Lower leg skin (tissue), 4 donors: ENCODE data around the gene CD34. TPM values are rescaled to one million over a fixed set of nuclear protein-coding genes. Genes with fewer than 3 reads are reported as not detected.
A peak's percentile ranks its signal among the peaks of the same experiment; 100 is the strongest.

Experiments
- DNase-seq, 2 donors: peaks; one replicate each; pipeline ENCODE4 v3.0.0-alpha.2; 2019; ENCODE audit warnings: low spot score in 2 of 2
- H3K4me3 ChIP-seq: fragments of 200-600 bp; sonication (generic); 2 replicates; pipeline ENCODE4 v1.5.1; 2017; ENCODE audit warnings: mild to moderate bottlenecking, low read depth; ENCODE audit not compliant: poor library complexity, severe bottlenecking
- POLR2A ChIP-seq, 2 donors: fragments of 450-650 bp; IDR thresholded peaks; one replicate each; pipeline ENCODE4 v1.6.1; 2016 to 2017; ENCODE audit warnings: antibody characterized with exemption in 2 of 2, mild to moderate bottlenecking in 1 of 2, moderate library complexity in 1 of 2
- WGBS, 2 donors: methylation state at CpG; one replicate each; pipeline ENCODE4 v1.1.5; 2018; 5-methylcytosine and 5-hydroxymethylcytosine counted together
- intact Hi-C: fragments of 100-400 bp; cut with DNase I; formaldehyde crosslinking; loops from one replicate; pipeline ENCODE4 v1.15.0; 2023; ENCODE audit warnings: low total_unique reads
- total RNA-seq, 4 donors: library from RNA; depleted of rRNA; stranded (reverse); fragments of >200 nt; gene quantifications; one replicate each; pipeline ENCODE4 v1.1.0, GENCODE V29; 2016
- TF ChIP-seq, protein P1 (sequence below), 3 donors: fragments of 450-650 bp; IDR thresholded peaks; one replicate each; pipeline ENCODE4 v1.5.1; 2016; ENCODE audit warnings: antibody characterized with exemption in 3 of 3, mild to moderate bottlenecking in 3 of 3, moderate library complexity in 2 of 3

Gene CD34
- total RNA-seq, 4 donors from 2014 or later, result 8.5 to 45.5 (median 26.0) TPM

DNA sequence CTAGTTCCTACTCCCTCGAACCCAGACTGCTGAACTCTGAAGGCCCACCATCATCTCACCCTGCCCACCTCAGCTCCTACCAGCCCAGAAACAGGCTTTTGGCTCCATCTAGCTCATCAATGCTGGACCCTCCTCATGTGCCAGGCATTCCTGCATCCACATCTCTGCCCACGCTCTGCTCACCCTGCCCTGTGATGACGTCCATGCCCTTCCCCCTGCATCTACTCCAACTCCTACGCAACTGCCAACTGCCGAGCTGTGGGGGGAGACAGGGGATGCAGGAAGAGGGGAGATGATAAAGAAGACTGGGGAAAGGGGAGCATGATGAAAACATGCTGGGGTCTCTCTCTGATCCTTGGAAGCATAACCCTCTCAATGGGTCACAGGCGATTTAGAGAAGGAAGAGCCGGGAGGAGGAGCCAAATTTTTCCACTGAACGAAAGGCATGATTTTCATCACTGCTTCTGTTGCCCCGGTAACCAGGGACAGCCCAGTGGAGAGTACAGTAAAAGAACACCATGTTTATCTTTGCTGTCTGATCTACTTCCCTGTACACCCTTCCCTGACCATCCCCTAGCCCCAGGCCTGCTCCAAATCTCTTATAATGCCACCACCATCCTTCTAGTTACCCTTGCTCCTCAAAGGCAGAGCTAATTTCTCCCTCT is 44.3 kb downstream of the CD34 start:
- intact Hi-C loops, result loop anchor here (5.0 kb wide), 1 partner anchor 34 kb away; no protein-coding TSS in a partner anchor
- 33 to 49% methylated on average over 9 of the region's 9 CpGs for WGBS, 2 donors
- H3K4me3 ChIP-seq, result no peak overlapping the region
- no peak for TF ChIP-seq POLR2A (IDR thresholded peaks at IDR 0.05)
- DNase-seq, result peak; percentile 80 to 90

DNA sequence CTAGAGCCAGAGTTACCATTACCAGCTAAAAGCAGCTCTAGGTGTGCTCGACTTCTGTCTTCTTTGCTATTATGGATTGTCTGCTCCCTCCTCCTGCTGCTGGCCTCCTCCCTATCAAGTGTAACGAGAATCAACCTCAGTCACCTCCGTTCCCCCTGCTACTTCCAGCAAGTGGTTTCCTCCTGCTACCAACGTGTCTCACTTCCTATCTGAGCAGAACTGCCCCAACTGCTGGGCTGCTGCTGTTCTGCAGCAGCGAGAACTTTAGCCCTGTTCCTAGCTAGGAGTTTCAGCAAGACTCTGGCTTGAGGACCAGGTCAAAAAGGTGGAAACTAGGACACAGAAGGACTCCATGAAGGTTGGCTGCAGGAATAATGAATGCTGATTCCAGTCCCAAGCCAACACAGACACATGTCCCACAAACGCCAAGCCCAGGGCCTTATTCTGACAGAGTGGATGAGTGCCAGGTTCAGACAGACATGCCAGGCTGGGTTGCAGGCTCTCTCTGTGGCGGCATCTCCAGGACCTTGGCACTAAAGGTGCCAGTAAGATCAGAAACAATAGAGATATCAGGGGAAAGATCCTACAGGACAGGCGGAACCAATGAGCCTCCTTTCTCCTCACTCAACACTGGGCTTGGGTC is 46.9 kb downstream of the CD34 start:
- WGBS, 2 donors, result 51 to 52% methylated on average over 8 of the region's 8 CpGs
- H3K4me3 ChIP-seq, result no peak overlapping the region
- intact Hi-C loops, result no loop called here
- peak in 1 of 2 donors; percentile 80 for DNase-seq
- no peak for TF ChIP-seq POLR2A (IDR thresholded peaks at IDR 0.05)
- TF ChIP-seq, protein P1, sequence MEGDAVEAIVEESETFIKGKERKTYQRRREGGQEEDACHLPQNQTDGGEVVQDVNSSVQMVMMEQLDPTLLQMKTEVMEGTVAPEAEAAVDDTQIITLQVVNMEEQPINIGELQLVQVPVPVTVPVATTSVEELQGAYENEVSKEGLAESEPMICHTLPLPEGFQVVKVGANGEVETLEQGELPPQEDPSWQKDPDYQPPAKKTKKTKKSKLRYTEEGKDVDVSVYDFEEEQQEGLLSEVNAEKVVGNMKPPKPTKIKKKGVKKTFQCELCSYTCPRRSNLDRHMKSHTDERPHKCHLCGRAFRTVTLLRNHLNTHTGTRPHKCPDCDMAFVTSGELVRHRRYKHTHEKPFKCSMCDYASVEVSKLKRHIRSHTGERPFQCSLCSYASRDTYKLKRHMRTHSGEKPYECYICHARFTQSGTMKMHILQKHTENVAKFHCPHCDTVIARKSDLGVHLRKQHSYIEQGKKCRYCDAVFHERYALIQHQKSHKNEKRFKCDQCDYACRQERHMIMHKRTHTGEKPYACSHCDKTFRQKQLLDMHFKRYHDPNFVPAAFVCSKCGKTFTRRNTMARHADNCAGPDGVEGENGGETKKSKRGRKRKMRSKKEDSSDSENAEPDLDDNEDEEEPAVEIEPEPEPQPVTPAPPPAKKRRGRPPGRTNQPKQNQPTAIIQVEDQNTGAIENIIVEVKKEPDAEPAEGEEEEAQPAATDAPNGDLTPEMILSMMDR (IDR thresholded peaks at IDR 0.05), result no peak

DNA sequence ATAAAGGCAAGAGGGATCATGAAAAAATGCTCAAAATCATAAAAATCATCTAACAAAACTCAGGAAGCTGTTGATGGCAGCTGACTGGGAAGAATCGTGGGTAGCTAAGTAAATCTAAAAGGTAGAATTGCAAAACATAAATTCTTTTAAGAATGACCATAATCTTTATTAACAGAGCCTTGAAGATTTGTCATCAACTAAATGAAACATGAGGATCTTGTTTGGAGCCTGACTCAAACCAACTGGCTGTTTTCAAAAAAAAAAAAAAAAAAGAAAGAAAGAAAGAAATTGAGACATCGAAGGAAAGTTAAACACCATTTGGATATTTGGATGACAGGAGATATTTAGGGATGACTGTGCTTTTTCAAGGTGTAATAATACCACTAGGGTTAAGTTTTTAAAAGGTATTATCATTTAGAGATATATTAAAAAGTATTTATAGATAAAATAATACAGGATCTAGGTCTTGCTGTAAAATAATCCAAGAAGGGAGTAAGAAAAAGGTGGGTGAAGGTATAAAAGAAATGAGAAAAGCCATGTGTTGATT is 48.6 kb downstream of the CD34 start:
- WGBS, 2 donors, result 49 to 56% methylated on average over 2 of the region's 2 CpGs
- DNase-seq, result no peak
- TF ChIP-seq POLR2A (IDR thresholded peaks at IDR 0.05), result no peak
- TF ChIP-seq, protein P1 (IDR thresholded peaks at IDR 0.05), result no peak
- intact Hi-C loops, result no loop called here
- no peak overlapping the region for H3K4me3 ChIP-seq

DNA sequence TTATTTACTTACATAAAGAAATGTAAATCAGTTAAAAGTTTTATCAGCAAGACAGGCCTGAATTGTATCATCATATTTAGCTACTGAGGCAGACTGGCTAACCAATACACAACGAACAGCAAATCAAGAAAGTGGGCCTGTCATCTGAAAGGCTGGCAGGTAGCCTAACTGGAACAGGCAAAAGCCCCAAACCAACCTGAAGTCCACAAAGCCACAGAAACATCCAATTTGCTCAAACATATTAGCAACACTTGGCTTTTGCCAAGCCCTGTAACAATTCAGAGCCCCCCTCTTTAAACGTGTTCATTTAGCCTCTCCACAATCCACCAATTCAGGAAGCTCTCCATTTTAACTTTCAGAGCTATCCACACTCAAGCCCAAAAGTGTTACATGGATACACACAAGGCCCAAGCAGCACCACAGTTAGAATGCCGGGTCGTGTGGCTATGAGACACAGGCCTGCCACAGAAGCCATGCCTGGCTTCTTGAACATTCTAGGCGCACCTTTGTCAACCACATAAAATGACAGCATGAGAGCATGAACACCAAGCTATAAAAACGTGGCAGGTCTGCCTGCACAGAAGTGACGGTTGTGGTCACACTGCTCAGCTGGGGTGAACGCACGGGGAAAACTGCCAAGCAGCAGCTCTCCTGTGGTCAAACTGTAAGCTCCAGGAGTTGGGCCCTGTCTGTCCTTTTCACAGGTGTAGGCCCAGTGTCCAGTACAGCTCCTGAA is 49.3 kb downstream of the CD34 start:
- intact Hi-C loops, result no loop called here
- H3K4me3 ChIP-seq, result no peak overlapping the region
- peak in 1 of 2 donors; percentile 81 for DNase-seq
- 67 to 71% methylated on average over 9 of the region's 9 CpGs for WGBS, 2 donors
- TF ChIP-seq POLR2A (IDR thresholded peaks at IDR 0.05), result no peak
- TF ChIP-seq, protein P1 (IDR thresholded peaks at IDR 0.05), result no peak

DNA sequence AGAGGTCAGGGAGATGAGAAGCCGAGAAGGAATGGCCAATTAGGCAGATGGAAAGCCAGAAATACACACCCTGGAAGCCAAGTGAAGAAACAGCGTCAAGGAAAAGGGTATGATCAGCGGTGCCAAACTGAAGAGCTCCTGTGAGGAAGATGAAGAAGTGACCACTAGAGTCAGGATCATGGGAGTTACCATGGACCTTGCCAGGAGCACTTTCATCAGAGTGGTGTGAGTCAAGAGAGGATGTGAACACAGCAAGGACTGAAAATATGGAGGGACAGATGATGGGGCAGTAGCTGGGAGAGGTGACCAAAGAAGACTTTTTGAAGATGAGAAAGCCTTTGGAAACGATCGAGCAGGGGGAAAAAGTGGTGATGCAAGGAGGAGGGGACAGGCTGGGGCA is 50.4 kb downstream of the CD34 start:
- intact Hi-C loops, result no loop called here
- DNase-seq, result no peak

More for the DNA sequence above, 50.4 kb downstream of the CD34 start:
- 89 to 92% methylated on average over 5 of the region's 5 CpGs for WGBS, 2 donors
- H3K4me3 ChIP-seq, result no peak overlapping the region
- TF ChIP-seq, protein P1 (IDR thresholded peaks at IDR 0.05), result no peak
- no peak for TF ChIP-seq POLR2A (IDR thresholded peaks at IDR 0.05)
